Ovary (tissue), 9 donors: Measurements from ENCODE around the gene RGS3. TPM values are rescaled to one million over a fixed set of nuclear protein-coding genes. Genes with fewer than 3 reads are reported as not detected.

Experiments used
- DNase-seq, 5 donors: peaks; one replicate each; pipeline ENCODE4 v3.0.0-alpha.2; 2019 to 2020
- H3K27ac ChIP-seq, 2 donors: fragments of 200-600 bp; one replicate each; pipeline versions ENCODE4 v1.5.1 to v1.8.0; 2019 to 2022
- H3K27me3 ChIP-seq: fragments of 200-600 bp; one replicate; pipeline ENCODE4 v1.8.0; 2022
- H3K36me3 ChIP-seq: fragments of 200-600 bp; sonication (generic); one replicate; pipeline ENCODE4 v1.5.1; 2019
- H3K4me1 ChIP-seq: one replicate; pipeline ENCODE4 v1.8.1; 2013; ENCODE audit warnings: mild to moderate bottlenecking, moderate library complexity; ENCODE audit not compliant: insufficient read depth
- H3K4me3 ChIP-seq: fragments of 200-600 bp; sonication (generic); one replicate; pipeline ENCODE4 v1.5.1; 2017
- H3K9me3 ChIP-seq, 2 donors: fragments of 200-600 bp in 1 of 2; sonication (generic) in 1 of 2; one replicate each; pipeline versions ENCODE4 v1.5.1 to v1.8.1; 2013 to 2019; ENCODE audit warnings: mild to moderate bottlenecking in 1 of 2, moderate library complexity in 1 of 2
- CTCF ChIP-seq, 3 donors: fragments of 450-650 bp in 2 of 3; fragments of 200-600 bp in 1 of 3; IDR thresholded peaks; one replicate each; pipeline versions ENCODE4 v1.5.1 to v1.8.0; 2016 to 2022; ENCODE audit warnings: antibody characterized with exemption in 3 of 3, mild to moderate bottlenecking in 1 of 3
- EP300 ChIP-seq: sonication (generic); formaldehyde crosslinking; IDR thresholded peaks from one replicate; pipeline ENCODE4 v1.6.1; 2017; ENCODE audit warnings: antibody characterized with exemption
- POLR2A ChIP-seq: fragments of 450-650 bp; IDR thresholded peaks from one replicate; pipeline ENCODE4 v1.6.1; 2017; ENCODE audit warnings: antibody characterized with exemption, mild to moderate bottlenecking, moderate library complexity
- WGBS, 3 donors: extraction: QIAGEN DNeasy Blood & Tissue Kit in 1 of 3; methylation state at CpG; one replicate each; pipeline versions ENCODE4 v1.1.5 to v1.1.7; 2013 to 2017; 5-methylcytosine and 5-hydroxymethylcytosine counted together
- intact Hi-C, 4 donors: fragments of 100-400 bp; cut with DNase I; formaldehyde crosslinking; loops; one replicate each; pipeline versions ENCODE4 v1.11.0 to v1.15.1; 2022 to 2023
- polyA plus RNA-seq, 2 donors: library from polyadenylated mRNA; stranded (reverse); fragments of 200-250 nt in 1 of 2; fragments of 350-450 nt in 1 of 2; fragmentation: Illumina TruSeq in 1 of 2; extraction: RNeasy Lipid Tissue Mini Kit (QIAGEN cat#74804) in 1 of 2; gene quantifications; one replicate each; pipeline ENCODE4 v1.2.3, GENCODE V29; 2013 to 2014
- total RNA-seq, 7 donors: library from RNA; depleted of rRNA in 2 of 7; stranded (reverse); fragments of >200 nt in 2 of 7; fragmentation: NEBNext Ultra II Directional in 3 of 7; extraction: Animal tissue kit (Norgen Biotek cat#: 25700) in 3 of 7; gene quantifications; one replicate each; pipeline versions ENCODE4 v1.1.0 to v1.2.4, GENCODE V29; 2016 to 2023
- donor health status: DM: no; HTN: no; CAD: no; lungs with moderate emphysema.
- donor health status: DM: no; HTN: no; CAD: no.
- donor health status: Bipolar disorder and iron deficiency.
- donor health status: DM: yes; HTN: yes; CAD: no.
- donor health status: DM: no; HTN: no; CAD: no.
- donor health status: DM: yes; HTN: yes; CAD: no.

The RGS3 gene
- total and polyA plus RNA-seq, 9 donors: 6.1 to 49.3 (median 15.4) TPM

GRCh38 chr9:113608082-113608685, 144.7 kb downstream of the RGS3 start:
- Histone ChIP-seq H3K9me3 (no peaks in the 10 kb centered on the region), H3K4me3 (no peak overlapping the region), H3K36me3 (no peaks in the 10 kb centered on the region), H3K27me3 (no peaks in the 10 kb centered on the region), H3K27ac (no peak overlapping the region), H3K4me1 (peaks cover 8% of the 10 kb centered on the region)
- TF ChIP-seq POLR2A (no peak), EP300 (no peak), CTCF (IDR thresholded peaks at IDR 0.05) (no peak)
- 94 to 95% (median 94%) methylated on average over 9 of the region's 9 CpGs for WGBS, 3 donors
- DNase-seq: peak in 1 of 5 donors; percentile 7
- intact Hi-C loops: no loop called here

DNA sequence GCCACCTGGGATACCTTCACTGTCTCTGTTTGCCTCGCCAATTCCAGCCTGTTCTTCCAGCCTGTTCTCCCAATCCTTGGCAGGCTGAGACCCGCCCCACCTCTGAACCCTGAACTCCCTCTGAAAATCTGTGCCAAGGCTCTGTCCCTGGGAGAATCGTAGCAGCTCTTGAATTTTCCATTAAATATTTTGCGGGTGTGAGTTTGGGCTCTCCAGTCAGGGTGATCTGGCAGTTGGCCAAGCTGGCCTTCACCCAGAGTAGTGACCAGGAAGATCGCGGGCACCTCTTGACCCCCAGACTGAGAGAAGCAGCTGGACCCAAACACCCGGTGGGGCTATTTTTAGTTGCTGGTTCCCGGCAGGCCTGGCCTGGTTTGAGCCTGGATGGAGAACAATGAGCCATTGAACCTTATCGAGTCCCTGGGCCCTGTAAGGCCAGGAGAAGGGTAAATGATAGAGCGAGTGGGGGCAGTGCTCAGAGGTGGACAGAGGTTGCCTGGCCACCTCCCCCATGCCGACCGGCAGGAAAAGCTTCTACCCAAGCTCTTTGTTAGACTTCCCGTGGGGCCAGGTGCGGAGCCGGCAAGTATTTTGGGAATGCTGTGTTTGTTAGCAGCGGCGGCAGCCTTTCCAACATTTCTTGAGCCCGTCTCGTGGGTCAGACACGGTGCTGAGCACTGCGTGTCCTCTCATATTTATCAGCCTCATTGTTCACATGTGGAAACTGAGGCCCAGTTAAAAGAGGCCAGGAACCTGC, 146.2 kb downstream of the RGS3 start:
- 12 to 28% (median 15%) methylated on average over 21 of the region's 21 CpGs for WGBS, 3 donors
- TF ChIP-seq CTCF (IDR thresholded peaks at IDR 0.05) (no peak), EP300 (no peak), POLR2A (no peak)
- Histone ChIP-seq H3K4me3 (no peak overlapping the region), H3K27ac (peak overlapping the region in 1 of 2 donors; percentile 67), H3K36me3 (no peaks in the 10 kb centered on the region), H3K4me1 (peaks cover 13% of the 10 kb centered on the region), H3K9me3 (no peaks in the 10 kb centered on the region), H3K27me3 (no peaks in the 10 kb centered on the region)
- DNase-seq: peak; percentile 92 to 99 (median 98)
- intact Hi-C loops: no loop called here

DNA sequence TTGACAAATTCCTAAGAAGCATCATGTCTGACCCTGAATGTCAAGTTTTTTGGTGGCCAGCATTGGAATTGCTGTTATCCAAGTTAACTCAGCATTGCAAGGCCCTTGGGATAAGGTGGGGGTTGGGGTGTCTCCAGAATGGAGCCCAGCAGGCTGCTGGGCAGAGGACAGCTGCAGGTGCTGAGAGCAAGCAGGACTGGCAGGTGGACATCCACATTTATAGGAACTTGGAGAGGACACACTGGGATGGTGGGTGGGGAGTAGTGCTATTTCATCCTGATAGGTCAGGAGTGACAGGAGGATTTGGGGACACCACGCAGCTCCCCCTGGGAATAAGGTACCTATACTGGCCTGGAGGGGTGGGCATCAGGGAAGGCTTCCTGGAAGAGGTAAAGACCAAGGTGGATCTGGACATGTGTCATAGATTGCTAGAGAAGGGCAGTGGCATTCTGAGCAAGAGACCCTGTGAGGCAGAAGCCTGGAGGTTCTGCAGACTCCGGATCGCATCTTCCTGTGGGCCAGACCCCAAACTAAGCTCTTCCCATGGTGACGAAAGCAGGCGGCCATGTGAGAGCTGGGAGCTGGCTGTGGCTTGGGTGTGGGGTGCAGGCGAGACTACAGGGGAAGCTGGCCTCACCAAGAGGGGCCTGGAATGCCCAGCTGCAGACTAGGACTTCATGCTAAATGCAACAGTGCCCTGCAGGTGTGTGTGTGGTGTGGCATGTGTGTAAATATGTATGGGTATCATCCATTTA, 148.1 kb downstream of the RGS3 start:
- Histone ChIP-seq H3K4me3 (no peak overlapping the region), H3K36me3 (no peaks in the 10 kb centered on the region), H3K9me3 (no peaks in the 10 kb centered on the region), H3K27me3 (no peaks in the 10 kb centered on the region), H3K27ac (no peak overlapping the region), H3K4me1 (peaks cover 18% of the 10 kb centered on the region)
- TF ChIP-seq POLR2A (no peak), CTCF (IDR thresholded peaks at IDR 0.05) (no peak), EP300 (no peak)
- DNase-seq: peak in 1 of 5 donors; percentile 25
- WGBS, 3 donors: 95 to 97% (median 97%) methylated on average over 6 of the region's 6 CpGs
- intact Hi-C loops: no loop called here

DNA sequence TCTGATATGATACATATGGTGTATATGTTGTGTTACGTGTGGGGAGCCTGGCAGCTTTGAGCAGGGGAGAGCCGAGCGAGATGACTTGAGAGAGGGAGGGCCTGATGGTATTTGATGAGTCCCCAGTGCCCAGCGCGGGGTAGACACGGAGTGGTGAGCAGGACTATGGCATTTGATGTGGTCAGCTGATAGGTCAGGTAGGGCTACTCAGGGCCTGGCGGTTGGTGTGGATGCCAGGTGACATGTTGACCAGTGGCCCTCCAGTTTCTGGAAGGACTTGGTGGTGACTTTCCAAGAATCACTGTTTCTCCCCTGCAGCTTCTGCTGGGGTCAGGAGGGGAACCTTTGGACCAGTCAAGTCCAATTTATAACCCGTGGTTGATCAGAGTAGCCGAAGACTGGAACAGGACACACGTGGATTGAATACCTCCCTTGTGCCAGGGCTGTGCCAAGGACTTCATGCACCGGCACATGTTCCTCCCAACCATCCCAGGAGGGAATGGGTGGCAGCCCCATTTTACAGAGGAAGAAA, 148.8 kb downstream of the RGS3 start:
- Histone ChIP-seq H3K9me3 (no peaks in the 10 kb centered on the region), H3K4me3 (no peak overlapping the region), H3K4me1 (peaks cover 18% of the 10 kb centered on the region), H3K36me3 (no peaks in the 10 kb centered on the region), H3K27ac (no peak overlapping the region), H3K27me3 (no peaks in the 10 kb centered on the region)
- WGBS, 3 donors: 83 to 88% (median 86%) methylated on average over 11 of the region's 11 CpGs
- DNase-seq: peak in 1 of 5 donors; percentile 31
- intact Hi-C loops: no loop called here
- TF ChIP-seq CTCF (IDR thresholded peaks at IDR 0.05) (no peak), EP300 (no peak), POLR2A (no peak)
